MM.1S (cell line): ENCODE results near the gene ARCN1.

Experiments
- DNase-seq: peaks from one replicate; pipeline ENCODE4 v3.0.0-alpha.2; 2015
- H2AFZ ChIP-seq: fragments of 300-600 bp; sonication (generic); 2 replicates; pipeline ENCODE4 v1.6.0; 2016; ENCODE audit warnings: antibody characterized with exemption, low read length
- H3F3A ChIP-seq: fragments of 300-600 bp; sonication (generic); 2 replicates; pipeline ENCODE4 v1.6.1; 2016; ENCODE audit warnings: mild to moderate bottlenecking, antibody characterized with exemption, low read length, moderate library complexity, mixed read lengths; ENCODE audit not compliant: insufficient read depth
- H3K27ac ChIP-seq: fragments of 300-600 bp; sonication (generic); 2 replicates; pipeline ENCODE4 v1.5.1; 2016; ENCODE audit warnings: mild to moderate bottlenecking, low read length
- H3K27me3 ChIP-seq: fragments of 300-600 bp; sonication (generic); replicated peaks from 2 replicates; pipeline ENCODE4 v1.6.0; 2016; ENCODE audit warnings: low read length; ENCODE audit not compliant: insufficient read depth
- H3K36me3 ChIP-seq: fragments of 300-600 bp; sonication (generic); replicated peaks from 2 replicates; pipeline ENCODE4 v1.6.1; 2016; ENCODE audit warnings: mild to moderate bottlenecking, low read length, mixed read lengths; ENCODE audit not compliant: insufficient read depth
- H3K4me1 ChIP-seq: fragments of 300-600 bp; sonication (generic); 2 replicates; pipeline ENCODE4 v1.6.1; 2016; ENCODE audit warnings: low read length, mixed read lengths
- H3K4me2 ChIP-seq: fragments of 300-600 bp; sonication (generic); 2 replicates; pipeline ENCODE4 v1.6.0; 2016; ENCODE audit warnings: low read depth, low read length
- H3K4me3 ChIP-seq: fragments of 300-600 bp; sonication (generic); 2 replicates; pipeline ENCODE4 v1.5.1; 2016; ENCODE audit warnings: low read length, mixed read lengths
- H3K79me2 ChIP-seq: fragments of 300-600 bp; sonication (generic); 2 replicates; pipeline ENCODE4 v1.6.1; 2016; ENCODE audit warnings: mixed run types, low read length, mixed read lengths
- H3K9ac ChIP-seq: fragments of 300-600 bp; sonication (generic); 2 replicates; pipeline ENCODE4 v1.6.1; 2016; ENCODE audit warnings: low read length, mixed read lengths
- H3K9me2 ChIP-seq: fragments of 300-600 bp; sonication (generic); replicated peaks from 2 replicates; pipeline ENCODE4 v1.6.1; 2016; ENCODE audit warnings: mild to moderate bottlenecking, low read length, mixed read lengths; ENCODE audit not compliant: insufficient read depth
- H3K9me3 ChIP-seq: fragments of 300-600 bp; sonication (generic); replicated peaks from 2 replicates; pipeline ENCODE4 v1.6.1; 2016; ENCODE audit warnings: mild to moderate bottlenecking, low read length, mixed read lengths; ENCODE audit not compliant: insufficient read depth
- H4K20me1 ChIP-seq: fragments of 300-600 bp; sonication (generic); 2 replicates; pipeline ENCODE4 v1.6.1; 2016; ENCODE audit warnings: mild to moderate bottlenecking, low read length, moderate library complexity, mixed read lengths; ENCODE audit not compliant: insufficient read depth
- CTCF ChIP-seq: fragments of 300-600 bp; sonication (generic); IDR thresholded peaks from 2 replicates; pipeline ENCODE4 v1.5.1; 2016; ENCODE audit warnings: antibody characterized with exemption, low read length, mixed read lengths
- EZH2 ChIP-seq: fragments of 300-600 bp; sonication (generic); optimal IDR thresholded peaks from 2 replicates; pipeline ENCODE3; 2017; ENCODE audit warnings: low read depth, mild to moderate bottlenecking, antibody characterized with exemption, low read length, mixed read lengths
- EZH2phosphoT487 ChIP-seq: fragments of 300-600 bp; sonication (generic); IDR thresholded peaks from 2 replicates; pipeline ENCODE4 v1.6.1; 2018; ENCODE audit warnings: antibody characterized with exemption, low read length

Gene ARCN1

GRCh38 chr11:118524757-118525470 is 47.3 kb upstream of the ARCN1 start:
- no peak for TF ChIP-seq CTCF
- TF ChIP-seq EZH2 = no peak
- TF ChIP-seq EZH2phosphoT487 = no peak
- H3K27me3 ChIP-seq = peaks cover 7% of the 10 kb centered on the region; the same call in 1 of the 2 replicates
- H3K9ac ChIP-seq = no peak overlapping the region
- DNase-seq = no peak
- H3K4me2 ChIP-seq = no peak overlapping the region
- H2AFZ ChIP-seq = no peak overlapping the region
- no peaks in the 10 kb centered on the region for H3K9me3 ChIP-seq
- peaks cover 8% of the 10 kb centered on the region for H3K36me3 ChIP-seq
- H3K79me2 ChIP-seq = no peaks in the 10 kb centered on the region
- no peak overlapping the region for H3K4me3 ChIP-seq
- no peaks in the 10 kb centered on the region for H4K20me1 ChIP-seq
- no peak overlapping the region for H3K27ac ChIP-seq
- H3F3A ChIP-seq = no peaks in the 10 kb centered on the region
- H3K4me1 ChIP-seq = no peaks in the 10 kb centered on the region
- no peaks in the 10 kb centered on the region for H3K9me2 ChIP-seq

GRCh38 chr11:118526688-118527087 is 45.5 kb upstream of the ARCN1 start:
- no peak overlapping the region for H3K4me3 ChIP-seq
- no peaks in the 10 kb centered on the region for H4K20me1 ChIP-seq
- TF ChIP-seq EZH2phosphoT487 (no peak), EZH2 (no peak), CTCF (no peak)
- H3K79me2 ChIP-seq = no peaks in the 10 kb centered on the region
- H3K9ac ChIP-seq = no peak overlapping the region
- no peak overlapping the region for H3K27ac ChIP-seq
- peaks cover 3% of the 10 kb centered on the region; the same call in 1 of the 2 replicates for H3K4me1 ChIP-seq
- no peaks in the 10 kb centered on the region for H3F3A ChIP-seq
- DNase-seq = no peak
- H3K36me3 ChIP-seq = peaks cover 7% of the 10 kb centered on the region; the same call in 1 of the 2 replicates
- no peak overlapping the region for H2AFZ ChIP-seq
- H3K9me3 ChIP-seq = no peaks in the 10 kb centered on the region
- no peak overlapping the region for H3K4me2 ChIP-seq
- H3K9me2 ChIP-seq = no peaks in the 10 kb centered on the region
- peaks cover 23% of the 10 kb centered on the region; the same call in 1 of the 2 replicates for H3K27me3 ChIP-seq

GRCh38 chr11:118527109-118527508 is 45.1 kb upstream of the ARCN1 start, which contains the start of gene TTC36:
Gene TTC36 (plus strand): TSS chr11:118527474. CDS start chr11:118527495, 21 bp downstream.
- DNase-seq = no peak
- H3K9ac ChIP-seq = no peak within 1 kb of the TSS
- no peaks in the 10 kb centered on the region for H3K9me2 ChIP-seq
- H3F3A ChIP-seq = no peaks in the 10 kb centered on the region
- no peaks in the 10 kb centered on the region for H3K9me3 ChIP-seq
- peaks cover 3% of the 10 kb centered on the region; the same call in 1 of the 2 replicates for H3K4me1 ChIP-seq
- H3K27me3 ChIP-seq = peaks cover 23% of the 10 kb centered on the region; the same call in 1 of the 2 replicates
- no peak within 1 kb of the TSS for H3K27ac ChIP-seq
- no peak for TF ChIP-seq EZH2
- no peak for TF ChIP-seq CTCF
- no peak for TF ChIP-seq EZH2phosphoT487
- no peaks in the 10 kb centered on the region for H3K79me2 ChIP-seq
- H3K4me3 ChIP-seq = no peak within 1 kb of the TSS
- H3K4me2 ChIP-seq = no peak within 1 kb of the TSS
- H2AFZ ChIP-seq = no peak within 1 kb of the TSS
- peaks cover 5% of the 10 kb centered on the region; the same call in 1 of the 2 replicates for H3K36me3 ChIP-seq
- no peaks in the 10 kb centered on the region for H4K20me1 ChIP-seq
